Mesendoderm (in vitro differentiated cells): ENCODE data around the gene SEMA3G.

Experiments
- DNase-seq: peaks from one replicate; pipeline ENCODE4 v3.0.0; 2013
- H2AK5ac ChIP-seq: 2 replicates; pipeline ENCODE4 v1.6.1; 2013; ENCODE audit warnings: low read length, inconsistent platforms
- H2BK120ac ChIP-seq: 2 replicates; pipeline ENCODE4 v1.6.1; 2013; ENCODE audit warnings: low read depth, mild to moderate bottlenecking, low read length, moderate library complexity, mixed read lengths
- H2BK15ac ChIP-seq: replicated peaks from 2 replicates; pipeline ENCODE4 v1.6.1; 2013; ENCODE audit warnings: low read depth, mild to moderate bottlenecking, moderate library complexity
- H2BK5ac ChIP-seq: 2 replicates; pipeline ENCODE4 v1.6.1; 2013; ENCODE audit warnings: low read length, inconsistent platforms
- H3K18ac ChIP-seq: 2 replicates; pipeline ENCODE4 v1.6.1; 2013; ENCODE audit warnings: mild to moderate bottlenecking, low read length, mixed read lengths
- H3K23ac ChIP-seq: one replicate; pipeline ENCODE4 v1.6.1; 2013; ENCODE audit warnings: low read length
- H3K27ac ChIP-seq: 2 replicates; pipeline ENCODE4 v1.5.1; 2013; ENCODE audit warnings: low read depth, mild to moderate bottlenecking, inconsistent platforms, low read length, moderate library complexity
- H3K27me3 ChIP-seq: 2 replicates; pipeline ENCODE4 v1.6.1; 2013; ENCODE audit warnings: low read length, control low read depth, mild to moderate bottlenecking, inconsistent platforms; ENCODE audit not compliant: insufficient read depth, poor library complexity
- H3K36me3 ChIP-seq: 2 replicates; pipeline ENCODE4 v1.6.1; 2013; ENCODE audit warnings: low read length, inconsistent platforms; ENCODE audit not compliant: control insufficient read depth, insufficient read depth
- H3K4ac ChIP-seq: one replicate; pipeline ENCODE4 v1.6.1; 2013; ENCODE audit warnings: low read depth, mild to moderate bottlenecking, low read length, moderate library complexity
- H3K4me1 ChIP-seq: 2 replicates; pipeline ENCODE4 v1.6.1; 2013; ENCODE audit warnings: low read depth, low read length, inconsistent platforms; ENCODE audit not compliant: control insufficient read depth
- H3K4me2 ChIP-seq: 2 replicates; pipeline ENCODE4 v1.6.1; 2013; ENCODE audit warnings: low read length
- H3K4me3 ChIP-seq: 2 replicates; pipeline ENCODE4 v1.5.1; 2013; ENCODE audit warnings: mild to moderate bottlenecking, low read length
- H3K56ac ChIP-seq: one replicate; pipeline ENCODE4 v1.6.1; 2013; ENCODE audit warnings: low read length
- H3K79me1 ChIP-seq: 2 replicates; pipeline ENCODE4 v1.6.1; 2013; ENCODE audit warnings: low read length, inconsistent platforms
- H3K79me2 ChIP-seq: 2 replicates; pipeline ENCODE4 v1.6.1; 2013; ENCODE audit warnings: mild to moderate bottlenecking, low read length; ENCODE audit not compliant: control insufficient read depth, insufficient read depth
- H3K9ac ChIP-seq: 2 replicates; pipeline ENCODE4 v1.6.1; 2013; ENCODE audit warnings: low read length, inconsistent platforms
- H4K5ac ChIP-seq: one replicate; pipeline ENCODE4 v1.6.1; 2013; ENCODE audit warnings: low read length
- H4K8ac ChIP-seq: one replicate; pipeline ENCODE4 v1.6.1; 2013; ENCODE audit warnings: low read depth, mild to moderate bottlenecking, control low read depth, low read length, moderate library complexity
- WGBS: extraction: QIAGEN DNeasy Blood & Tissue Kit; methylation state at CpG from one replicate; pipeline ENCODE4 v1.1.7; 2013; ENCODE audit warnings: low lambda C conversion rate, missing lambda C conversion rate; ENCODE audit not compliant: insufficient coverage; ENCODE audit errors: extremely low coverage; 5-methylcytosine and 5-hydroxymethylcytosine counted together

Gene SEMA3G

GRCh38 chr3:52403271-52403841 is 41.5 kb downstream of the SEMA3G start:
- Histone ChIP-seq H3K79me1 (peaks cover 3% of the 10 kb centered on the region), H2BK120ac (no peak overlapping the region), H3K27me3 (no peaks in the 10 kb centered on the region), H3K56ac (no peak overlapping the region), H3K4ac (no peak overlapping the region), H4K5ac (no peak overlapping the region), H3K18ac (no peak overlapping the region), H3K4me2 (no peak overlapping the region), H3K4me1 (no peaks in the 10 kb centered on the region), H2AK5ac (no peak overlapping the region), H2BK15ac (no peak overlapping the region), H4K8ac (no peak overlapping the region), H3K27ac (no peak overlapping the region), H3K79me2 (peaks cover 3% of the 10 kb centered on the region), H3K23ac (no peak overlapping the region), H3K9ac (no peak overlapping the region), H3K4me3 (no peak overlapping the region), H2BK5ac (no peak overlapping the region), H3K36me3 (peaks cover 22% of the 10 kb centered on the region)
- no CpG with 5 or more reads among the region's 19 CpGs for whole genome bisulfite sequencing
- DNase-seq = no peak

- no peak overlapping the region for H2BK120ac ChIP-seq
- no peak overlapping the region for H3K23ac ChIP-seq
- no peak overlapping the region for H2BK15ac ChIP-seq
- no peaks in the 10 kb centered on the region for H3K79me2 ChIP-seq
- H3K4ac ChIP-seq = no peak overlapping the region
- no peak overlapping the region for H3K4me2 ChIP-seq
- no peaks in the 10 kb centered on the region for H3K79me1 ChIP-seq
- no peak overlapping the region for H2AK5ac ChIP-seq
- no peak overlapping the region for H3K9ac ChIP-seq
- H4K8ac ChIP-seq = no peak overlapping the region
- no peak overlapping the region for H3K18ac ChIP-seq
- no peak overlapping the region for H2BK5ac ChIP-seq
- H3K4me1 ChIP-seq = no peaks in the 10 kb centered on the region
- H3K27ac ChIP-seq = no peak overlapping the region
- no peak for DNase-seq
- H3K36me3 ChIP-seq = peaks cover 22% of the 10 kb centered on the region
- no peak overlapping the region for H3K4me3 ChIP-seq
- H3K56ac ChIP-seq = no peak overlapping the region
- no peak overlapping the region for H4K5ac ChIP-seq
- WGBS = no CpG with 5 or more reads among the region's 11 CpGs
- H3K27me3 ChIP-seq = no peaks in the 10 kb centered on the region
These were observed 42.1 kb downstream of the SEMA3G start for GRCh38 chr3:52402706-52403270.

GRCh38 chr3:52402101-52402521 is 42.8 kb downstream of the SEMA3G start:
- no peak overlapping the region for H4K5ac ChIP-seq
- DNase-seq = no peak
- no peaks in the 10 kb centered on the region for H3K79me2 ChIP-seq
- WGBS = no CpG with 5 or more reads among the region's 16 CpGs
- no peak overlapping the region for H2BK120ac ChIP-seq
- H2AK5ac ChIP-seq = no peak overlapping the region
- H3K27me3 ChIP-seq = no peaks in the 10 kb centered on the region
- H2BK15ac ChIP-seq = no peak overlapping the region
- H3K56ac ChIP-seq = no peak overlapping the region
- no peak overlapping the region for H3K9ac ChIP-seq
- H3K23ac ChIP-seq = no peak overlapping the region
- H3K27ac ChIP-seq = no peak overlapping the region
- H3K79me1 ChIP-seq = no peaks in the 10 kb centered on the region
- no peaks in the 10 kb centered on the region for H3K4me1 ChIP-seq
- peaks cover 17% of the 10 kb centered on the region for H3K36me3 ChIP-seq
- H4K8ac ChIP-seq = no peak overlapping the region
- no peak overlapping the region for H3K4me2 ChIP-seq
- H3K4me3 ChIP-seq = no peak overlapping the region
- H3K18ac ChIP-seq = no peak overlapping the region
- no peak overlapping the region for H3K4ac ChIP-seq
- H2BK5ac ChIP-seq = no peak overlapping the region

- Histone ChIP-seq H3K4me3 (no peak overlapping the region), H3K79me1 (no peaks in the 10 kb centered on the region), H3K4me2 (no peak overlapping the region), H2BK120ac (no peak overlapping the region), H3K23ac (no peak overlapping the region), H3K4ac (no peak overlapping the region), H4K8ac (no peak overlapping the region), H2BK5ac (no peak overlapping the region), H3K36me3 (peaks cover 14% of the 10 kb centered on the region), H3K18ac (no peak overlapping the region), H3K27me3 (no peaks in the 10 kb centered on the region), H3K4me1 (no peaks in the 10 kb centered on the region), H4K5ac (no peak overlapping the region), H3K79me2 (no peaks in the 10 kb centered on the region), H3K9ac (no peak overlapping the region), H2BK15ac (no peak overlapping the region), H3K27ac (no peak overlapping the region), H3K56ac (no peak overlapping the region), H2AK5ac (no peak overlapping the region)
- no CpG with 5 or more reads among the region's 1 CpG for WGBS
- DNase-seq = no peak
These were observed 43.4 kb downstream of the SEMA3G start for GRCh38 chr3:52401551-52401950.

- DNase-seq = no peak
- Histone ChIP-seq H2BK120ac (no peak overlapping the region), H2BK5ac (no peak overlapping the region), H3K27ac (no peak overlapping the region), H3K27me3 (no peaks in the 10 kb centered on the region), H4K8ac (no peak overlapping the region), H3K9ac (no peak overlapping the region), H3K79me1 (no peaks in the 10 kb centered on the region), H3K56ac (no peak overlapping the region), H3K23ac (no peak overlapping the region), H3K4ac (no peak overlapping the region), H3K4me1 (no peaks in the 10 kb centered on the region), H3K36me3 (peaks cover 12% of the 10 kb centered on the region), H2BK15ac (no peak overlapping the region), H2AK5ac (no peak overlapping the region), H3K18ac (no peak overlapping the region), H3K4me2 (no peak overlapping the region), H3K79me2 (no peaks in the 10 kb centered on the region), H3K4me3 (no peak overlapping the region), H4K5ac (no peak overlapping the region)
- no CpG with 5 or more reads among the region's 1 CpG for WGBS
These were observed 43.9 kb downstream of the SEMA3G start for GRCh38 chr3:52401021-52401420.

- H4K5ac ChIP-seq = no peak overlapping the region
- H2BK15ac ChIP-seq = no peak overlapping the region
- H3K4me2 ChIP-seq = no peak overlapping the region
- no peak overlapping the region for H3K9ac ChIP-seq
- no peak for DNase-seq
- H3K27me3 ChIP-seq = no peaks in the 10 kb centered on the region
- no peak overlapping the region for H3K27ac ChIP-seq
- no peaks in the 10 kb centered on the region for H3K4me1 ChIP-seq
- peaks cover 8% of the 10 kb centered on the region for H3K36me3 ChIP-seq
- no peak overlapping the region for H3K56ac ChIP-seq
- H2BK5ac ChIP-seq = no peak overlapping the region
- H3K79me2 ChIP-seq = no peaks in the 10 kb centered on the region
- H3K79me1 ChIP-seq = no peaks in the 10 kb centered on the region
- no peak overlapping the region for H3K23ac ChIP-seq
- no peak overlapping the region for H2BK120ac ChIP-seq
- no peak overlapping the region for H3K4ac ChIP-seq
- H3K18ac ChIP-seq = no peak overlapping the region
- H4K8ac ChIP-seq = no peak overlapping the region
- no peak overlapping the region for H3K4me3 ChIP-seq
- no CpG with 5 or more reads among the region's 10 CpGs for WGBS
- no peak overlapping the region for H2AK5ac ChIP-seq
These were observed 44.6 kb downstream of the SEMA3G start for GRCh38 chr3:52400275-52400793.
